Ishikawa (cell line): Measurements from ENCODE around the gene LAMA3.

Source experiments
- CEBPB ChIP-seq: IDR thresholded peaks from 2 replicates; pipeline ENCODE4 v1.6.1; 2012
- CREB1 ChIP-seq: IDR thresholded peaks from 2 replicates; pipeline ENCODE4 v1.6.1; 2012; ENCODE audit warnings: low read depth
- EGR1 ChIP-seq: IDR thresholded peaks from 2 replicates; pipeline ENCODE4 v1.6.1; 2012
- EP300 ChIP-seq: IDR thresholded peaks from 2 replicates; pipeline ENCODE4 v1.6.1; 2012; ENCODE audit warnings: borderline replicate concordance
- FOXM1 ChIP-seq: IDR thresholded peaks from 2 replicates; pipeline ENCODE4 v1.6.1; 2012; ENCODE audit warnings: low read depth, borderline replicate concordance
- NFIC ChIP-seq: IDR thresholded peaks from 2 replicates; pipeline ENCODE4 v1.6.1; 2012
- RAD21 ChIP-seq: IDR thresholded peaks from 2 replicates; pipeline ENCODE4 v1.6.1; 2012; ENCODE audit warnings: low read depth
- REST ChIP-seq: IDR thresholded peaks from 2 replicates; pipeline ENCODE4 v1.6.1; 2012; ENCODE audit warnings: low read depth, mild to moderate bottlenecking
- TAF1 ChIP-seq: IDR thresholded peaks from 2 replicates; pipeline ENCODE4 v1.6.1; 2012; ENCODE audit warnings: low read depth, mild to moderate bottlenecking
- TCF12 ChIP-seq: IDR thresholded peaks from 2 replicates; pipeline ENCODE4 v1.6.1; 2012; ENCODE audit warnings: low read depth
- TEAD4 ChIP-seq: IDR thresholded peaks from 2 replicates; pipeline ENCODE4 v1.6.1; 2012
- USF1 ChIP-seq: IDR thresholded peaks from 2 replicates; pipeline ENCODE4 v1.6.1; 2012
- YY1 ChIP-seq: IDR thresholded peaks from 2 replicates; pipeline ENCODE4 v1.6.1; 2012; ENCODE audit warnings: low read depth
- ZBTB7A ChIP-seq: IDR thresholded peaks from 2 replicates; pipeline ENCODE4 v1.6.1; 2012; ENCODE audit warnings: low read depth
- TF ChIP-seq, protein P1 (sequence below): IDR thresholded peaks from 2 replicates; pipeline ENCODE4 v1.6.1; 2012

Gene LAMA3

DNA sequence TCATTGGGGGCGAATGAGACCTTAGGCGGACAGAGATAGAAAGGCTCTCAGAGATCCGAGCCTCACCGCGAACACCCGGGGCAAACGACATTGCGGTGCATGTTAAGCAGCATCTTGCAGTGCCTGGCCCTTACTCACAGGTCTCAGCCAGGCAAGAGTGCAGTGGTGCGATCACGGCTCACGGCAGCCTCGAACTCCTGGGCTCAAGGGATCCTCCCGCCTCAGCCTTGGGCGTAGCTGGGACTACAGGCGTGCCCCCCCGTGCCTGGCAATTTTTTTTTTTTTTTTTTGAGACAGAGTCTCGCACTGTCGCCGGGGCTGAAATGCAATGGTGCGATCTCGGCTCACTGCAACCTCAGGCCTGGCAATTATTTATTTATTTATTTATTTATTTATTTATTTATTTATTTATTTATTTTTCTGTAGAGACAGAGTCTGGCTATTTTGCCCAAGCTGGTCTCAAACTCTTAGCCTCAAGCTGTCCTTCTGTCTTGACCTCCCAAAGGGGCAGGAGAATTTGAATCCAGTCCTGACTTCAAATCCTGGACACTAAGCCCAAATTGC is 1.3 kb downstream of the LAMA3 start:
- TF ChIP-seq YY1: no peak
- TF ChIP-seq NFIC: no peak

DNA sequence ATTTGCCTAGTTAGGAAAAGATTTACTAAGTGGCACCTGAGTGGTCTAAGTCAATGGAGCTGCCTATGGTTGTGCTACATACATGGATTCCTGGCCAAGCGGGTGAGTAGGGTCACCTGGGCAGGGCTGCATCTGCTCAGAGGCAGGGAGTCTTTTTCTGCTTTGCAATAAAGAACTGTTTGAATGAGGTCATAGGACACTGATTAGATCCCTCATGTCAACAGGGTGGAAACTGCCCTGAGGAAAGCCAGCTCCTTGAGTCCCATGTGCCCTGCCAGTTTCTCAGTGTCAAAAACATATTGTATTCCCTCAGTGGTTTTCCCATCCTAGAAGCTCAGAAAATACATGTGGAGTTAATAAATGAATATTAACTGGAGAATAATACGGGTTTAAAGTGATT is 4.6 kb downstream of the LAMA3 start:
- TF ChIP-seq CREB1 (no peak), USF1 (no peak), FOXM1 (no peak), CEBPB (no peak), NFIC (no peak), YY1 (no peak), TEAD4 (no peak)

DNA sequence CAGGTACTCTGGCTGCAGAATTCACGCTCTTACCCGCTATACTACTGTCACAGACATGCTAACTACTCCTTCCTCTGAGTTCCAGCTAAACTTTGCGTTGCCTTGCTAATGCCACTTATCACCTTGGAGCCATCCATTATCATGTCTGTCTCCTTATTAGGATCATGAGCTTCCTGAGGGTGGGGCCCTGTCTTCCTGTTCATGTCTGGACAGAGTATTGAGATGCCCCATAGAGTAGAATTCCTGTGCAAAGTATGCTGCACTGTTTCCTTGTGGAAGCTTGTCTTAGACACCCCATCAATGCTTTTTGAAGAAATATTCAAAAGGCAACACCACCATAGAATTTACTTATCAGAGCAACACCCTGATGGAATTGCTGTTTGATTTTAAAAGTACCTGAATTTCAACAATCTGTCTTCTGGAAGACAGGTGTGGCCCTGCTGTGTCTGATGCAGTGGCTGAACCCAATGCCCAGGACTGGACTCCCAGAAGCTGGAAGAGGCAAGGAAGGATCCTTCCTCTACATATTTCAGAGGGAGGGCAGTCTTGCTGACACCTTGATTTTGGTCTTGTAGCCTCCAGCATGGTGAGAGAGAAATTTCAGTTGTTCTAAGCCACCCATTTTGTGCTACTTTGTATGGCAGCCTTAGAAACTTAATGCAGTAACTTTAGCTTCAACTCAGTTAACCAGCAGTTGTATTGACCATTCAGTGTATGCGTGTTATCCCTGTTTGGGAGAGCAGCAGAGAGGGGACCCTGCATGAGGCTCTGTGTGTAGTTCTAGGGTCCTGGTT is 5.6 kb downstream of the LAMA3 start:
- TF ChIP-seq, protein P1, sequence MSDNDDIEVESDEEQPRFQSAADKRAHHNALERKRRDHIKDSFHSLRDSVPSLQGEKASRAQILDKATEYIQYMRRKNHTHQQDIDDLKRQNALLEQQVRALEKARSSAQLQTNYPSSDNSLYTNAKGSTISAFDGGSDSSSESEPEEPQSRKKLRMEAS: no peak
- TF ChIP-seq CREB1: no peak
- TF ChIP-seq ZBTB7A: no peak
- no peak for TF ChIP-seq TAF1
- TF ChIP-seq FOXM1: no peak
- no peak for TF ChIP-seq YY1
- no peak for TF ChIP-seq TCF12
- TF ChIP-seq REST: no peak
- TF ChIP-seq RAD21: no peak
- TF ChIP-seq EGR1: no peak
- no peak for TF ChIP-seq EP300
- TF ChIP-seq NFIC: no peak
- TF ChIP-seq USF1: no peak
- TF ChIP-seq TEAD4: no peak
- no peak for TF ChIP-seq CEBPB

- TF ChIP-seq EP300 (no peak), FOXM1 (no peak), RAD21 (no peak), TCF12 (no peak), TAF1 (no peak), YY1 (no peak), CEBPB (no peak), ZBTB7A (no peak), TEAD4 (no peak), EGR1 (no peak), USF1 (no peak), NFIC (no peak), CREB1 (no peak), REST (no peak)
- TF ChIP-seq, protein P1: no peak
These were observed 11.8 kb downstream of the LAMA3 start for GRCh38 chr18:23701017-23701416.

DNA sequence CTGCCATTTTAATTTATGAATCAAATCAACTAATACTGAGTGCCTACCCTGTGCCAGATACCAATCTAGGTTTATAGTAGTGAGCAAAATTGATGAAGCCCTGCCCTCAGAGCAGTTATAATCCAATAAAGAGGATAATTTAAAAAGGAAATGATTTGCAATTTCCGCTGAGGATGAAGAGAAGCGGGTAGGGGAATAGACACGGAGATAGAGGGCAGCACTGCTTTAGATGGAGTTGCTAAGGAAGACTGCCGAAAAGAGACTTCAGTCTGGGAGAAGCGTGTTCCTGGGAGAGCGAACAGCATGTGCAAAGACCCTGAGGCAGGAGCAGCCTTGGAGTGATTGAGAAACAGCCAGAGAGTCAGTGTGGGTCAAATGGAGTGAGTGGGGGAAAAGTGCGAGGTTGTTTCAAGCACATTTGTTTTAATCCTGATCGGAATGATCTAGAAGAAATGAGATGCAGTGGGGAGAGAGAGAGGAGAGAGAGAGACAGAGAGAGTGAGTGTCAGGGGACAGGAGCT is 12.4 kb downstream of the LAMA3 start:
- TF ChIP-seq CREB1 (no peak), YY1 (no peak), RAD21 (no peak), EP300 (no peak), FOXM1 (no peak), TAF1 (no peak), USF1 (no peak), ZBTB7A (no peak)
